DND-41 (cell line): ENCODE data around the gene MYL4.

ENCODE experiments used
- ATAC-seq: fragments of 200-7000 bp; cut with Tn5 transposase; 3 replicates; pipeline ENCODE4 v1.9.1; 2021; ENCODE audit warnings: low read depth; ENCODE audit not compliant: insufficient read depth
- DNase-seq: peaks from one replicate; pipeline ENCODE4 v3.0.0-alpha.2; 2020
- H2AFZ ChIP-seq: 2 replicates; pipeline ENCODE4 v1.6.0; 2012; ENCODE audit warnings: low read depth, low read length
- H3K27ac ChIP-seq: 2 replicates; pipeline ENCODE4 v1.5.1; 2012; ENCODE audit warnings: low read length, inconsistent platforms
- H3K27me3 ChIP-seq: fragments of 200-600 bp; sonication (generic); 2 replicates; pipeline ENCODE4 v1.6.0; 2012; ENCODE audit warnings: low read length, mild to moderate bottlenecking, inconsistent platforms; ENCODE audit not compliant: insufficient read depth, poor library complexity
- H3K36me3 ChIP-seq: 2 replicates; pipeline ENCODE4 v1.5.1; 2012; ENCODE audit warnings: low read length, inconsistent platforms; ENCODE audit not compliant: insufficient read depth
- H3K4me1 ChIP-seq: 2 replicates; pipeline ENCODE4 v1.5.1; 2012; ENCODE audit warnings: mild to moderate bottlenecking, low read length; ENCODE audit not compliant: insufficient read depth
- H3K4me2 ChIP-seq: 2 replicates; pipeline ENCODE4 v1.6.0; 2012; ENCODE audit warnings: mild to moderate bottlenecking, moderate library complexity, low read length, inconsistent platforms; ENCODE audit not compliant: insufficient read depth
- H3K4me3 ChIP-seq, 2 experiments: fragments of 200-600 bp in 1 of 2; shearing (Covaris generic) in 1 of 2; 2 replicates each; pipeline ENCODE4 v1.5.1; 2012 to 2016; ENCODE audit warnings: inconsistent platforms in 2 of 2, low read length in 2 of 2, mild to moderate bottlenecking in 2 of 2, low read depth in 1 of 2, moderate library complexity in 1 of 2
- H3K79me2 ChIP-seq: 2 replicates; pipeline ENCODE4 v1.6.0; 2012; ENCODE audit warnings: low read length, inconsistent platforms; ENCODE audit not compliant: insufficient read depth
- H3K9ac ChIP-seq: 2 replicates; pipeline ENCODE4 v1.6.0; 2012; ENCODE audit warnings: low read depth, mild to moderate bottlenecking, inconsistent platforms, low read length, moderate library complexity
- H3K9me3 ChIP-seq: 2 replicates; pipeline ENCODE4 v1.5.1; 2012; ENCODE audit warnings: low read length, moderate library complexity, mild to moderate bottlenecking, inconsistent platforms; ENCODE audit not compliant: insufficient read depth, severe bottlenecking
- H4K20me1 ChIP-seq: 2 replicates; pipeline ENCODE4 v1.6.0; 2012; ENCODE audit warnings: low read length; ENCODE audit not compliant: insufficient read depth
- CTCF ChIP-seq: IDR thresholded peaks from 2 replicates; pipeline ENCODE4 v1.5.1; 2012; ENCODE audit warnings: borderline replicate concordance, low read length, moderate library complexity, mild to moderate bottlenecking; ENCODE audit not compliant: poor library complexity, severe bottlenecking; ENCODE audit errors: extremely low read depth
- EZH2 ChIP-seq: IDR thresholded peaks from 3 replicates; pipeline ENCODE4 v1.6.1; 2012; ENCODE audit warnings: borderline replicate concordance, low read depth, mild to moderate bottlenecking, moderate library complexity, low read length, inconsistent platforms; ENCODE audit not compliant: severe bottlenecking

MYL4 gene

GRCh38 chr17:47193931-47194511 is 15.1 kb upstream of the MYL4 start:
- H3K79me2 ChIP-seq: peaks cover 1% of the 10 kb centered on the region
- no peak for DNase-seq
- peaks cover 13% of the 10 kb centered on the region for H3K4me1 ChIP-seq
- H3K9ac ChIP-seq: no peak overlapping the region
- H3K4me3 ChIP-seq: no peak overlapping the region
- no peaks in the 10 kb centered on the region for H3K36me3 ChIP-seq
- H3K27me3 ChIP-seq: no peaks in the 10 kb centered on the region
- no peaks in the 10 kb centered on the region for H4K20me1 ChIP-seq
- no peak overlapping the region for H3K27ac ChIP-seq
- no peak for TF ChIP-seq CTCF
- TF ChIP-seq EZH2: no peak
- no peak overlapping the region for H2AFZ ChIP-seq
- no peak for ATAC-seq
- H3K4me2 ChIP-seq: no peak overlapping the region
- no peaks in the 10 kb centered on the region for H3K9me3 ChIP-seq

- no peak for ATAC-seq
- no peaks in the 10 kb centered on the region for H4K20me1 ChIP-seq
- H3K27me3 ChIP-seq: no peaks in the 10 kb centered on the region
- no peaks in the 10 kb centered on the region for H3K4me1 ChIP-seq
- no peak overlapping the region for H2AFZ ChIP-seq
- H3K36me3 ChIP-seq: no peaks in the 10 kb centered on the region
- no peak overlapping the region for H3K4me3 ChIP-seq
- no peak overlapping the region for H3K4me2 ChIP-seq
- no peak for DNase-seq
- H3K9ac ChIP-seq: no peak overlapping the region
- no peaks in the 10 kb centered on the region for H3K79me2 ChIP-seq
- H3K27ac ChIP-seq: no peak overlapping the region
- TF ChIP-seq CTCF (no peak), EZH2 (no peak)
- H3K9me3 ChIP-seq: no peaks in the 10 kb centered on the region
These were observed 11.3 kb upstream of the MYL4 start for GRCh38 chr17:47197821-47198220.

GRCh38 chr17:47199627-47200324 is 9.4 kb upstream of the MYL4 start:
- ATAC-seq (no peak), DNase-seq (no peak)
- Histone ChIP-seq H3K4me1 (peaks cover 19% of the 10 kb centered on the region), H3K9me3 (no peaks in the 10 kb centered on the region), H2AFZ (no peak overlapping the region), H3K4me3 (no peak overlapping the region), H3K27me3 (no peaks in the 10 kb centered on the region), H4K20me1 (no peaks in the 10 kb centered on the region), H3K79me2 (no peaks in the 10 kb centered on the region), H3K9ac (no peak overlapping the region), H3K27ac (no peak overlapping the region), H3K36me3 (no peaks in the 10 kb centered on the region), H3K4me2 (no peak overlapping the region)
- TF ChIP-seq EZH2 (no peak), CTCF (no peak)

- Histone ChIP-seq H3K9me3 (no peaks in the 10 kb centered on the region), H2AFZ (no peak overlapping the region), H3K4me3 (no peak overlapping the region), H3K9ac (no peak overlapping the region), H4K20me1 (no peaks in the 10 kb centered on the region), H3K4me2 (no peak overlapping the region), H3K27me3 (no peaks in the 10 kb centered on the region), H3K79me2 (no peaks in the 10 kb centered on the region), H3K4me1 (peaks cover 20% of the 10 kb centered on the region), H3K36me3 (no peaks in the 10 kb centered on the region), H3K27ac (no peak overlapping the region)
- no peak for ATAC-seq
- no peak for DNase-seq
- no peak for TF ChIP-seq EZH2
- TF ChIP-seq CTCF: no peak
These were observed 8.9 kb upstream of the MYL4 start for GRCh38 chr17:47200325-47200664.
